DND-41 (cell line): ENCODE data around the gene OR10A7.

Source experiments
- CTCF ChIP-seq: IDR thresholded peaks from 2 replicates; pipeline ENCODE4 v1.5.1; 2012; ENCODE audit warnings: borderline replicate concordance, low read length, moderate library complexity, mild to moderate bottlenecking; ENCODE audit not compliant: poor library complexity, severe bottlenecking; ENCODE audit errors: extremely low read depth
- EZH2 ChIP-seq: IDR thresholded peaks from 3 replicates; pipeline ENCODE4 v1.6.1; 2012; ENCODE audit warnings: borderline replicate concordance, low read depth, mild to moderate bottlenecking, moderate library complexity, low read length, inconsistent platforms; ENCODE audit not compliant: severe bottlenecking

- TF ChIP-seq CTCF (no peak), EZH2 (no peak)
Observed at GRCh38 chr12:55194382-55194781, 26.4 kb upstream of the OR10A7 start.
